ENCODE data around the gene CLEC18B.
"Not testable (repeated sequence)": the region's sequence is repeated elsewhere in the genome, so short reads cannot be mapped to it uniquely, and the experiment has no call there.

CLEC18B gene

DNA sequence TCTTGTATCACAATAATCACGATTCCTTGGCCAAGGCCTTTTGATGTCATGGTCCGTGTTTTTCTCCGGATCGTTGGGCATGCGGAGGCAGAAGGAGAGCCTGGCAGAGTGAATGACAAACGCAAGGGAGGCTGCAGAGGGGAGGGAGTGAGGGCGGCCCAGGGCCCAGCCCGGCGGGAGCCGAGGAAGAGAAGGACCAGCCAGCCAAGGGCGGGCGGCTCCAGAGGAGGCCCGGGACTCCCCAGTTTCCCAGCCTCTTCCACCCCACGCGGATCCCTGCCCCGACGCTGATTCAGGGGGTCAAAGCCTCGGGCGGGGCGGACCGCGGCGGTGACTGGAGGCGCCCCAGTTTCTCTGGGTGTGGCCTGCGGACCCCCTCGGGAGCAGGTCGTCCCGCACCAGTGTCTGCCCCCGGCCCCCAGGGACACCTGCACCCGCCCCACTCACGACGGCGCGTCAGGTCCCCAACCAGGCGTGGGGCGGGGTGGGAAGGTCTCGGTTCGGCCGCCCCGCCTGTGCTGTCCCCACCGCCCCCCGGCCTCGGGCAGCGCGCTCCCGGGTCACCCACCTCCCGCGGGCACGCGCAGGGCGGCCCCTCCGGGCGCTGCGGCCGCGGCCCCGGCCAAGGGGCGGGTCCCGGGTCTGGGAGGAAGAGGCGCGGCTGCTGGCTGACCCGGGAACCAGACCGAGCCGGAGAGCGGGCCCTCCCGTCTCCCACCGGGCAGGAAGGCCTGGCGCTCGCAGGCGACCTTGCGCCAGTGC lies 14.5 kb downstream of the CLEC18B start:
- not testable (repeated sequence) for DNase-seq (ENCODE audit: low read depth in 2 of 2)

DNA sequence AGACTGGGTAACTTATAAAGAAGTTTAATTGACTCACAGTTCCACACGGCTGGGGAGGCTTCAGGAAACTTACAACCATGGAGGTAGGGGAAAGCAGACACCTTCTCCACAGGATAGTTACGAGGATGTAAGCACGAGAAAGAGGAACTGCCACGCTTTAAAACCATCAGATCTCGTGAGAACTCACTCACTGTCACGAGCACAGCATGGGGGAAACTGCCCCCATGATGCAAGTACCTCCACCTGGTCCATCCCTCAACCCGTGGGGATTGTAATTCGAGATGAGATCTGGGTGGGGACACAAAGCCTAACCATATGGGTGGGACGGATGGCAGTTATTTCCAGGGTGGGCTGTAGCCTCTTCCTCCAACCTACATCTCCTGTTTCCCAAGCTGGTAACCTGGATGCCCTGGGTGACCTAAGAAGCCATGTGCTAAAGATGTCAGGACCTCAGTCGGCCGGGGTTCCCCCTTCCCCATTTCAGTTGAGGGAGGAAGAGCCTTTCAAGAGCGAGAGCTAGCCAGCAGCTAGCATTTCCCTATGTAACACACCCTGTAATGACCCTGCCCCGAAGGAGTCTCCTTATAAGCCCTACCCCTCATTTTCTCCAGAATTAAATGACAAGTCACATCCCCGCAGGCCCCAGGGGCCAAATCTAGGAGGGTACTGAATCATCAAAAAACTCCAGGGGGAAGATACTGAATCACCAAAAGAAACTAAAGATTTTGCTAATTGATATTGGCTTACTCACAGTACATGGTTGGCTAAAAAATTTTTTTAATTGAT lies 16.9 kb downstream of the CLEC18B start:
- DNase-seq (ENCODE audit: low read depth in 2 of 2): not testable (repeated sequence)

GRCh38 chr16:74400238-74400637 lies 21.0 kb downstream of the CLEC18B start:
- DNase-seq (ENCODE audit: low read depth in 2 of 2): not testable (repeated sequence)

DNA sequence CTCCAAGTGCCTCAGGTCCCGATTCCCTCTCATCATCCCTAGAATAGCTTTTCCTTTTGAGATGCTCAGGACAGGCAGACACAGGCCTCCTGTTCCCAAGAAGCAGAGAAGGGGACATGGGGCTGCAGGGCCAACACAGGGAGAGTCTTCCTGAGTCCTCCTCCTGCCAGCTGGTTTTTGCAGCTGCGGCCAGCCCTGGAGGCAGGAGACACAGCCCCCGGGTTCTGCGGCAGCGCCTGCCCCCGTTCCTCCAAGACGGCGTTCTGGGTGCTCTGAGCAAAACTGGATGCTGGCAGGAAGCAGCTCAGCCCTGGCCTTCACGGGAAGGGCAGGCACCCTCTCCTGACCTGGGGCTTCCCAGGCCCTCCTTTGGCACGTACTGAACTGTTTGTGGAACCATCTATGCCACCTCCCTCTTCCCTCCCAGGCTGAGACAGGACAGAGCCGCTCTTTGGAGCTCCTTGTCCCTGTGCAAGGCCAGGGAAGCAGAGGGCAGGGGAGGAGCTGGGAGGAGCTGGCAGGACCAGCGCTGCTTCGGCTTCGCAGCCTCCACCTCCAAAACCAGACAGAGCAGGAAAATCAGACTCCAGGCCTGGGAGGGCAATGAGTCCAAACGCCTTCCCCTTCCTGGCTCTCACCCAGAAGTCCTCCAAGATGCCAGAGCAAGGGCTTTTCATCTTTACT lies 22.9 kb downstream of the CLEC18B start:
- not testable (repeated sequence) for DNase-seq (ENCODE audit: low read depth in 2 of 2)

DNA sequence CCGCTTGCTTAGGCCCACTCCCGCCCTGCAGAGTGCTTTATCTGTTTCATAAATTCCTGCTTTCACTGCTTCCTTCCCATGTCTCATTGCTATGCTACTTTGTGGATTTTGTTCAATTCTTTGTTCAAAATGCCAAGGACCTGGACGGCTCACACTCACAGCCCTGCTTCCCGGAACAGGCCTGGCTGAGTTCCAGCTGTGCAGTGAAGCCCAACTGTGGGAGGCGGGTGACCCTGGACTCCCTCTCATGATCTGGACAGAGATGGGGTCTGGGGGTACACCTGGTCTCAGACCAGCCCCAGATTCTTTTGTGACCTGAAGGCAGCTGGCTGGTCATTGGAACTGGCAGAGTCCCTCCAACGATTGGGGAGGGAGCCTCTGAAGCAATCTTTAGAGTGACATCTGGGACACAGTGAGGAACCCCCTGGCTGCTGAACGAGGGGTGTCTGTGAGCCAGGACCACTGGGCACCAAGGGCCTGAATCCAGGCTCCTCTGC lies 24.7 kb downstream of the CLEC18B start:
- DNase-seq (ENCODE audit: low read depth in 2 of 2): not testable (repeated sequence)

GRCh38 chr16:74394604-74395003 lies 26.7 kb downstream of the CLEC18B start:
- DNase-seq (ENCODE audit: low read depth in 2 of 2): not testable (repeated sequence)

GRCh38 chr16:74394131-74394530 lies 27.1 kb downstream of the CLEC18B start:
- not testable (repeated sequence) for DNase-seq (ENCODE audit: low read depth in 2 of 2)

GRCh38 chr16:74391454-74392050 lies 29.7 kb downstream of the CLEC18B start:
- DNase-seq (ENCODE audit: low read depth in 2 of 2): not testable (repeated sequence)

DNA sequence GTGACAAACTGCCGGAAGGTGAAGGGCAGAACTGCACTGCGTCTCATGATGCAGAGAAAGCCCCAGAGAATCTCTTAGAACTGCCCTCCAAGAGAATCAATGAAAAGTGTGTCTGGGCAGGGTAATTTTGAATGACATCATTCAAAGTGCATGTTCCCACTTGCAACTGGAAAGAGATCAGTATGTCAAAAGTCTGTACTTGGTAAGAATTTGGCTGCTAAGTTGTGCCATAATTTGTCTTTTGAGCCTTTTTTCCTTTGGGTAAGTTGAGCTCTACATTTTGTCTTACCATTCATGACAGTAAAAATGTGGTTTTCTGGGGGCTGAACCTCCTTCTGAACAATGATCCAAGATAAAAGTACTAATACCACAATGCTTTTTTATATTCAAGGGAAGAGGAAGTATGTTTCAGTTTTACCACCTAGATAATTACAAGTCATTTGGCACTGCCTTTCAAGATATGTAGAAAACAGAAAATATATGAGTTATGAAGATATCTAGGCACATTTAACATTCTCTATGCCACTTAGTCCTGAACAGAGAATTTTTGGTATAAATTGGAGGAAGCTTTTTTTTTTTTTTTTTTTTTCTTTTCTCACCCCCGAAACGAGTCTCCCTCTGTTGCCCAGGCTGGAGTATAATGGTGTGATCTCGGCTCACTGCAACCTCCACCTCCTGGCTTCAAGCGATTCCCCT lies 38.8 kb downstream of the CLEC18B start:
- not testable (repeated sequence) for DNase-seq (ENCODE audit: low read depth in 2 of 2)

GRCh38 chr16:74373847-74374184 lies 47.5 kb downstream of the CLEC18B start:
- DNase-seq (ENCODE audit: low read depth in 2 of 2): not testable (repeated sequence)

- no peak for DNase-seq (ENCODE audit: low read depth in 2 of 2)
Observed at GRCh38 chr16:74372953-74373846, 48.1 kb downstream of the CLEC18B start.

DNA sequence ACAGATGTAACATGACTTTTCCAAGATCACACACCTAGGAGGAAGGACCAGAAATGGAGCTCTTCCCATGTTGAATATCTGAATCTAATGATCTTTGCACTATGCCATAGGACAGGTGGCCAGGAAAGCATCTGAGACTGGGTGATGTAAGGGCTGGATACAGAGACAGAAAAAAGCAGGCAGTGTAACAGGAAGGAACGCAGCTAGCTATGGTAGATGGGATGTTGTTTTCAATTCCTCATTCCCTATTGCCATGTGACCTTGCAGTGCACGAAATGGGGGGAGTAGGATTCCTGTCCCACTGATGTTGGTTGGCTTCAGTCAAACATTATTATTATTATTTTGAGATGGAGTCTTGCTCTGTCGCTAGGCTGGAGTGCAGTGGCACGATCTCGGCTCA lies 48.9 kb downstream of the CLEC18B start:
- no peak for DNase-seq (ENCODE audit: low read depth in 2 of 2)

- not testable (repeated sequence) for DNase-seq (ENCODE audit: low read depth in 2 of 2)
Observed at GRCh38 chr16:74370338-74371135, 50.7 kb downstream of the CLEC18B start.

DNA sequence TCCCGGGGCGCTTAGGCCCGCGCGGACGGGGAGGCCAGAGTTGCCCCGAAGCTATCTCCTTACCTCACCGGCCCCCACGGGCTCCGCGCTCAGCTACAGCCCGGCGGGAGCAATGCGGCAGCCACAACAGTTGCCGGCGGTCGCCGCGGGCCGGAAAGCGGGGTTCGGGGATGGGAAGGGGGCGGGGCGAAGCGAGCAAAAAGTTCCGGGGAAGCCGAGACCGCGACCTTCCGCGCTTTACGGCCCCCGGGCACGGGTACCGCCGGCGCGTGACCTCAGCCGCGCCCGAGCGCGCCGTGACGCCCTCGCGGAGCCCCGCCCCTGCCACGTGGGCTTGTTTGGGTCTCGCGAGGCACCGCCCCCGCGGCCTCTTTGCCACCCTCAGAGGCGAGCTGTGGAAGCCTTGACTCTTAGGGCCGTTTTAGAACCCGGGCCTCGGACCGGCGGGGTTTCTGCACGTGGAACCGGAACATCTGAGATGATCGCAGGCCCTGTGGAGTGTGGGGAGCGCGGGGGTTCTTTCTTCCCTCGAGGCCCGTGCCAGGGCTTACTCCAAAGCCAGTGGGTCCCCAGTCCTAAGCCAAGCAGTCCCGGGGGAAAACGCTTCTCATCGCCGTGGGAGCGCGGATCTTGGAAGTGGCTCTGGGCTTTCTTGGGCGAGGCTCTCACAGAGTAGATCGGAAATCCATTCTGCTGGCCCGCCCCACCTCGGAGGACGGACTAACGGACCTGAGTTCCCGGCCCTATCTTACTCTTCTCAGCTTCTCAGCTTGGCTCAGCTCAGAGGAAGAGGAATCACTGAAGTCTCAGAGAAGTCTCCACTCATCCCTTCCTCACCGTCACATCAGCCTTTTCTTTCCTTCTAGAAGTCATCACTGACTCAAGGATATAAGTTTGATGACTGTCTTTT lies 53.0 kb downstream of the CLEC18B start:
- DNase-seq (ENCODE audit: low read depth in 2 of 2): peak; percentile 80 to 82

- DNase-seq (ENCODE audit: low read depth in 2 of 2): not testable (repeated sequence)
Observed at GRCh38 chr16:74367469-74368001, 53.7 kb downstream of the CLEC18B start.

- not testable (repeated sequence) for DNase-seq (ENCODE audit: low read depth in 2 of 2)
Observed at GRCh38 chr16:74361646-74362610, 59.4 kb downstream of the CLEC18B start.
